ENCODE measurements around the gene NANOS3.

Gene NANOS3

GRCh38 chr19:13929956-13930355 lies 53.0 kb downstream of the NANOS3 start:
- H3K4me3 ChIP-seq (ENCODE audit: low read depth, low read length) = no peak overlapping the region
- TF ChIP-seq CTCF (IDR thresholded peaks at IDR 0.05; ENCODE audit: low read depth, low read length) = no peak
